ENCODE results near the gene GSTA4.

Gene GSTA4

DNA sequence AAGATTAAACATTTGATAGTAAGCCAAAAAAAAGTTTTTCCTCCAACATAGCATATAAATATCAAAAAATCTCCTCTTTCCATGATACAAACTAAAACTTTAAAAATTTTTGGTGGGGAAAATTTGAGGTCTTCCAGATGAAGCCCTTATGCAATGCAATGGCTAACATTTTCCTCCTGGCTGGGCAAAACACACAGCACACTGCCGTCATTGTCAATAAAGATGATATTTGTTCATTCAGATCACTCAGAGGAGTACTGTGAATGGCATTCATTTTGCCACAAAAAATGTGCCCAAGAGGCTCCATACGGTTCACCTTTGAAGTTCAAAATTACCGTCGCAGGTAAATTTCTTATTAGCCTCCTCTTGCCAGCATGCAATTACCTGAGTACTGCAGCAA is 36.2 kb upstream of the GSTA4 start:
- Histone ChIP-seq H3K4me1 (no peaks in the 10 kb centered on the region; the same call in 1 of the 2 replicates), H3K9me3 (no peaks in the 10 kb centered on the region), H3K36me3 (peaks cover 28% of the 10 kb centered on the region), H3K4me3 (ENCODE audit: low read depth, low read length) (no peak overlapping the region), H3K27me3 (no peaks in the 10 kb centered on the region)
- TF ChIP-seq, protein P1, sequence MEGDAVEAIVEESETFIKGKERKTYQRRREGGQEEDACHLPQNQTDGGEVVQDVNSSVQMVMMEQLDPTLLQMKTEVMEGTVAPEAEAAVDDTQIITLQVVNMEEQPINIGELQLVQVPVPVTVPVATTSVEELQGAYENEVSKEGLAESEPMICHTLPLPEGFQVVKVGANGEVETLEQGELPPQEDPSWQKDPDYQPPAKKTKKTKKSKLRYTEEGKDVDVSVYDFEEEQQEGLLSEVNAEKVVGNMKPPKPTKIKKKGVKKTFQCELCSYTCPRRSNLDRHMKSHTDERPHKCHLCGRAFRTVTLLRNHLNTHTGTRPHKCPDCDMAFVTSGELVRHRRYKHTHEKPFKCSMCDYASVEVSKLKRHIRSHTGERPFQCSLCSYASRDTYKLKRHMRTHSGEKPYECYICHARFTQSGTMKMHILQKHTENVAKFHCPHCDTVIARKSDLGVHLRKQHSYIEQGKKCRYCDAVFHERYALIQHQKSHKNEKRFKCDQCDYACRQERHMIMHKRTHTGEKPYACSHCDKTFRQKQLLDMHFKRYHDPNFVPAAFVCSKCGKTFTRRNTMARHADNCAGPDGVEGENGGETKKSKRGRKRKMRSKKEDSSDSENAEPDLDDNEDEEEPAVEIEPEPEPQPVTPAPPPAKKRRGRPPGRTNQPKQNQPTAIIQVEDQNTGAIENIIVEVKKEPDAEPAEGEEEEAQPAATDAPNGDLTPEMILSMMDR (IDR thresholded peaks at IDR 0.05; ENCODE audit: low read depth, low read length): no peak
- DNase-seq: no peak

DNA sequence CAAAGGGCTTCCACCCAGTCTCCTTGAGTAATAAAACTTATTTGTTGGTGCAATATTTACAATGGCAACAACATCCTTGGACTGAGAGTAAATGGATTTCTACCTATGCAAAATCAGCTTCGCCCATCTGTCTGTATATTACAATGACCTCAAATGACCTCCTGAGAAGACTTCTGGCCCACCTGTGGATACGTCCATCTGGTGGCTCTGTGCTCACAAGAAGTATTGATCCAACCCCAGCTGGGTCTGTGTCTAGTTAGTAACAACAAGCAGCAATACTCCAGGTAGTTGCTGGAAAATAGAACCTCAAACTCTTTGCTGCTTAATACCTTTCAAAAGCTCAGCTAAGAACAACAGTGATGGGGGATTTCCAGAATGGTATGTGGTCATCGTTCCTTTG is 34.7 kb upstream of the GSTA4 start:
- Histone ChIP-seq H3K27me3 (no peaks in the 10 kb centered on the region), H3K36me3 (peaks cover 26% of the 10 kb centered on the region), H3K4me3 (ENCODE audit: low read depth, low read length) (no peak overlapping the region), H3K4me1 (no peaks in the 10 kb centered on the region; the same call in 1 of the 2 replicates), H3K9me3 (no peaks in the 10 kb centered on the region)
- TF ChIP-seq, protein P1 (IDR thresholded peaks at IDR 0.05; ENCODE audit: low read depth, low read length): no peak
- no peak for DNase-seq

DNA sequence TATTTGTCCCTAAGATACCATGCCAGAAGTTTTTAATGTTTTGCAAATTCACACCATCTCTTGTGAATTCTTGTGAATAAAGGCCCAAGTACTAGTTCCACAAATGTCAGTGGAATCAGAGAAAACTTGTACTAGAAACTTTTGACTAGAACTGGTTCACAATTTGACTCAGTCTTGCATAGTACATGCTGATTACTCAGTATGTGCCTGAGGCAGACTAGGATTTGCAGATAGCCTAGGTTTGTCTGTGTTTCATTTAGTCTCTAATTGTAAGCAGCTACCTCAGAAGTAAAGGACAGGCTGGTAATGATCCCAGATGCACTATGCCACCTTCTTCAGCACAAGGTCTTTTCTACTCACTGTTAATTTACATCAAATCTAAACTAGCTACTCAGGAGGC is 34.2 kb upstream of the GSTA4 start:
- no peaks in the 10 kb centered on the region for H3K27me3 ChIP-seq
- H3K4me3 ChIP-seq (ENCODE audit: low read depth, low read length): no peak overlapping the region
- no peak for DNase-seq
- TF ChIP-seq, protein P1 (IDR thresholded peaks at IDR 0.05; ENCODE audit: low read depth, low read length): no peak
- H3K36me3 ChIP-seq: peaks cover 26% of the 10 kb centered on the region
- H3K4me1 ChIP-seq: no peaks in the 10 kb centered on the region; the same call in 1 of the 2 replicates
- no peaks in the 10 kb centered on the region for H3K9me3 ChIP-seq

GRCh38 chr6:53028467-53028866 is 33.4 kb upstream of the GSTA4 start:
- H3K27me3 ChIP-seq: no peaks in the 10 kb centered on the region
- H3K4me3 ChIP-seq (ENCODE audit: low read depth, low read length): no peak overlapping the region
- no peak for DNase-seq
- H3K9me3 ChIP-seq: no peaks in the 10 kb centered on the region
- no peaks in the 10 kb centered on the region; the same call in 1 of the 2 replicates for H3K4me1 ChIP-seq
- peaks cover 26% of the 10 kb centered on the region for H3K36me3 ChIP-seq
- TF ChIP-seq, protein P1 (IDR thresholded peaks at IDR 0.05; ENCODE audit: low read depth, low read length): no peak

- H3K4me3 ChIP-seq (ENCODE audit: low read depth, low read length): no peak overlapping the region
- H3K9me3 ChIP-seq: no peaks in the 10 kb centered on the region
- H3K36me3 ChIP-seq: peaks cover 23% of the 10 kb centered on the region
- no peaks in the 10 kb centered on the region for H3K27me3 ChIP-seq
- TF ChIP-seq, protein P1 (IDR thresholded peaks at IDR 0.05; ENCODE audit: low read depth, low read length): no peak
- H3K4me1 ChIP-seq: no peaks in the 10 kb centered on the region; the same call in 1 of the 2 replicates
- no peak for DNase-seq
These were observed 32.1 kb upstream of the GSTA4 start for GRCh38 chr6:53027131-53027718.

GRCh38 chr6:53026526-53026925 is 31.4 kb upstream of the GSTA4 start:
- TF ChIP-seq, protein P1 (IDR thresholded peaks at IDR 0.05; ENCODE audit: low read depth, low read length): no peak
- Histone ChIP-seq H3K36me3 (peaks cover 18% of the 10 kb centered on the region), H3K4me3 (ENCODE audit: low read depth, low read length) (no peak overlapping the region), H3K9me3 (no peaks in the 10 kb centered on the region), H3K4me1 (no peaks in the 10 kb centered on the region; the same call in 1 of the 2 replicates), H3K27me3 (no peaks in the 10 kb centered on the region)
- DNase-seq: no peak
